DMS114 treated with DMSO at 0.1 percent for 48 hours (cell line): ENCODE results near the gene MAD1L1.

Experiments
- DNase-seq: peaks from one replicate; lab custom pipeline; 2025; ENCODE audit not compliant: unreplicated experiment; lab: John Stamatoyannopoulos, UW

The MAD1L1 gene

DNA sequence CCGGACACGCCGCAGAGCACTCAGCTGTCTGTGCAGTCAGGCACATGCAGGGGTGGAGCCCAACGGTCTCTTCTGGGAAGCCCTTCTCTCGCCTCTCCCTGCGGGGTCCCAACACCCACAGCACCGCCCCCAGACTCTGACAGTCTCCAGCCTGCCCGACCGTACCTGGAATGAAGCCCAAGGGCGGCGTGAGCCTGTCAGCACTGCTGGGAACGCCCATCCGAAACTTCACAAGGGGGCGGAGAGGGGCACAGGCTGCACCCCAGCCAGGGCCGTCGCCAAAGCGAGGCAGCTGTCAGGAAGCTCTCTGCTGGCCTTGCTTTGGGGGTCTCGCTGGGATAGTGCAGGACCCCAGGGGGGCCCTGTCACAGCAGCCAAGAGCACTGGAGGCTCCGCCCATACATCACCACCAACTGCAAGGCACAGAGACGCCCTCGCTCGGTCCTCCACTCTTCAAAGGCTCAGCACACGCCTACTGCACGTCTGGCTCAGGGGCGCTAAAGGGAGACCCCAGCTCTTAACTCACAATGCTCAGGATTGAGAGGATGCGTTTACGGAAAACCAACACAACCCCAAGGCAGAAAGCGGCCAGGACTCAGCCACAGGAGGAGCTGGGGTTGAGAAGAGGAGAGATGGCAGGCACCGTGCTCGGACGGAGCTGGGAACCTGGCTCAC is 30.9 kb downstream of the MAD1L1 start:
- no peak for DNase-seq

DNA sequence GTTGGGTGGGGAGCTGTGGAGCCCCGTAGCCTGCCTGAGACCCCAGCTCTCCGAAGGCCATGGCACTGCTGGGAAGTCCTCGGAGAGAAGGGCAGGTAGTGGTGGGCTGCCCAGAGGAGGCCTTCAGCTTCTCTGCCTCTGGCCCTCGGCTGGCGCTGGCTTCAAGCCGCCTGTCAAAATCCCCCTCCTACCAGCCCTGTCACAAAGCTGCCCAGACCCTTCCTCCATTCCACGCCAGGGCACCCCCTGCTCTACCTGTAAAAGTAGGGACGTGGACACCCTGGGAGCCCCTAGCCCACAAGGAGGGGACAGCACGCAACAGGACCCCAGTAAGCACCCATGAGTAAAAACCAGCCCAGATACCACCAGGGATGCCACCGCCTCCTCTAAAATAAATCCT is 31.6 kb downstream of the MAD1L1 start:
- DNase-seq, result no peak

DNA sequence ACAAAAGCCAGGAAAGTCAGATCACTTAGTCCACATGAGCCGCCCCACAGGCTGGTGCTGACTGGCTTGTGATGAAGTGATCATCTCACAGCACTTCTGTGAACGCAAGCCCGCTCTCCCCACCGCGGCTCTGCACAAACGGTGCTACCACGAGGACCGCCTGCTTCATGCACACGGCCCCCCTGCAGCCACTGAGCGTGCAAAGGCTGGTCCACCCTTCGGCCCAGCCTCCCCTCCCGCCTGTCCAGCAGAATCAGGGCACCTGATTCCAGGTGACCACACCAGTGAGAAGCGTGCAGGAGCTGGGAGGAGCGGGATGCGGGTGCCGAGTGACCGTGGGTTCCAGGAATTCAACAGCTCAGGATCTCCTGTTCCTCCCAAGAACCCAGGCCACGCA is 32.2 kb downstream of the MAD1L1 start:
- DNase-seq, result no peak

- no peak for DNase-seq
These were observed 32.7 kb downstream of the MAD1L1 start for GRCh38 chr7:2199956-2200583.

- no peak for DNase-seq
These were observed 33.2 kb downstream of the MAD1L1 start for GRCh38 chr7:2199528-2199927.

- DNase-seq, result no peak
These were observed 34.0 kb downstream of the MAD1L1 start for GRCh38 chr7:2198760-2199159.

GRCh38 chr7:2198206-2198605 is 34.5 kb downstream of the MAD1L1 start:
- no peak for DNase-seq

DNA sequence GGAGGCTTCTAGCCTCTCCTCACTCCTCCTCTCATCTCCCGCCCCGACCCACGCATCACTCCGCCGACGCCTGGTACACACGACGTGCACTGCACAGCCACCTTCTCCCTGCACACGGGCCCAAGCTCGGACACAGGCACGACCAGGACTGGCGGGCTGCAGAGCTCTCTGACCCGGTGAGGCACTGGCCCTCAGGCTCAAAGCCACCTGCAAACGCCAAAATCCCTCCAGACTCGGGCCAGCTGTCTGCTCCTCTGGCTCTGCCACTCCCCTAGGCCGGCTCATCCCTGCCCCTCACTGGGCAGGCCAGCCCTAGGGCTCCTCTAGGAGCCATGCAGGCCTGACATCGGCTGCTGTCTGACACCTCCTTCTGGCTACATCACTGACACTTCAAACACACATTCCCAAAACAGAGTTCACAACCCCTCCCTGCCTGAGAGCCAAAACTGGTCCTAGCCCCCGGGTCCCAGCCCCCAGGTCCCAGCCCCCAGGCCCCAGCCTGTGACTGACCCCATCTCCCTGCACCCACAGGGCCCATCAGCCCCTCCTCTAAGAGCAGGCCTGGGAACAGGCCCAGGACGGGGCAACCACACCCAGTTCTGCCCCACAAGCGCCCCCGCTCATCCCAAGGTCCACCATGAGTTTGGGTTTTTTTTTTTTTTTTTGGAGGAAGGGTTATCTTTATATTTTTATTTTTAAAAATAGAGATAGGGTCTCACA is 35.1 kb downstream of the MAD1L1 start:
- DNase-seq, result no peak

DNA sequence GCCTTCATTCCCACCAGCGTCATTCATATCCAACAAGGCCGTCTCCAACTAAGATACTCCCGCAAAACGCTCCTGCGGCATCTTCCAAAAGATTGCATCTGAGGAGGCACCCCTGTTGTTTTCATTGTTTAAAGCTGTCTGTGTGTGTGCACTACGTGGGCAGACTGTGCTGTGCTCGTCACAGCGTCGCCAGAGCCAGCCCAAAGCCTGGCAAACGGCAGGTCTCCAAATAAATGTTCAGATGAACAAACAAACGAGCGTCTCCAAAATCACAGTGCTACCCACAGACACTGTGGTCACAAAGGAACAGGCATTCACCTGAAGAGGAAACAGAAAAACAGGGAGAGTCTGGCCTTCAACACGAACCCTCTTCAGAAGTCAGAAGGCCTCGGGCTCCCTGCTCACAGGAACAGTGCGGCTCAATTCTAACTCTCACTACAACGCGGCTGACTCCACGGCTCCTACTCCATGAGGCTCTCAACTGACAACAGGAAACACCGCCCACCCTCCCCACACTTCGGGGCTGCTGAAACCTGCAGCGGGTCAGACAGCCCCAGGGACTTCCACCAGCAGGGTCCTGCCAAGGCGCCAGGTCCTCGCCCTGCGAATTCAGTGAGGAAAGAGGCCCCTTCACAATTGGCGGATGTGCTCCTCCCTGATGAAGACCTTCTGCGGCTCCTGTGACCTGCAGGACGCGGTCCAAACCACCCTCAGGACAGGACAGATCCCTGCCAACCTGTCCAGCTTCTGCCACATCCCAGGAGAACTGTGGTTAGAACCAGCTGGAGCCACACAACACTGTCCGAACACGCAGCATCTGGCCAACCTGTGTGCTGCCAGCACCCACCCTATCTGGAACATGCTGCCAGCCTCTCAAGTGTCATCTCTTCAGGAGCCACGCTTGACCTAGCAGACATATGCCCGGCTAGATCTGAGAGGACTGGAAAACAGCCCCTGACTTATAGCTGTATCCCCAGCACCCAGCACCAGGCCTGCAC is 36.1 kb downstream of the MAD1L1 start:
- no peak for DNase-seq

DNA sequence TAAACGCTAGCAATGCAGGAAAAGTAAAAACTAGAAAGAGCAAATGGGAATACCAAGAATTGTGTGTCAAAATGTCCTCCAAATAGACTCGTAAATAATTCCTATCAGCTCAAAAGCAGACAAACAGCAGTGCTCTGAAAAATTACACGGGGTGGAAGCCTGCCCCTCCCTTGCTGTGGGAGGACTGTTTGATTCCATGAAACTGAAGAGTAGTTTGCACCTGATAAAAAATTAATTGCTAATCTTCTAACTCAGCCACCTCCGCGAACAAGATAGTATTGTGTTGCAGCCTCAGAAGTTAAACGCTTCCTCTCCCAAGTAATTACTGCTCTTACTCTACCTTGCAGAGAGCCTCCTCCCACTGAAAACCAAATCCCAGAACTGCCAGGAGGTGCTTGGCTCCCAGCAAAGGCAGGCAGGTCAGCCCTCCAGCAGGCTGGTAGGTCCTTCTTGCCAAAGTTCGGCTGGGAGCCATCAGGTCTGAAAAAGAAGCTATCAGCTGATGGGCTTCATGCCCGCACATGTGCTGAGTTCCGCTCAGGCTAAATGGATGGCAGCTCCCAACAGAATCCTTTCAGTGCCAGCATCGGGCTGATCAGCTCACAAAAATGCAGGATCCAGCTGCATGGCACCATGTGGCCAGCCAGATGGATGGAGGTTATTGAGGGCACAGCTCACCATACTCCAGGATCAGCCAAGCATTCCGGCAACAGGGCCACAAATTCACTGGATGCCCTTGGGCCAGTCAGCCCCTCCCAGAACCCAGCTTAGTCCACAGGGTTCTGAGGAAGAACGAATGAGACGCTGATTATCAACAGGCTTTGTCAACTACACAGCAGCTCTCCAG is 37.1 kb downstream of the MAD1L1 start:
- no peak for DNase-seq

GRCh38 chr7:2193575-2194305 is 39.0 kb downstream of the MAD1L1 start:
- DNase-seq, result no peak

DNA sequence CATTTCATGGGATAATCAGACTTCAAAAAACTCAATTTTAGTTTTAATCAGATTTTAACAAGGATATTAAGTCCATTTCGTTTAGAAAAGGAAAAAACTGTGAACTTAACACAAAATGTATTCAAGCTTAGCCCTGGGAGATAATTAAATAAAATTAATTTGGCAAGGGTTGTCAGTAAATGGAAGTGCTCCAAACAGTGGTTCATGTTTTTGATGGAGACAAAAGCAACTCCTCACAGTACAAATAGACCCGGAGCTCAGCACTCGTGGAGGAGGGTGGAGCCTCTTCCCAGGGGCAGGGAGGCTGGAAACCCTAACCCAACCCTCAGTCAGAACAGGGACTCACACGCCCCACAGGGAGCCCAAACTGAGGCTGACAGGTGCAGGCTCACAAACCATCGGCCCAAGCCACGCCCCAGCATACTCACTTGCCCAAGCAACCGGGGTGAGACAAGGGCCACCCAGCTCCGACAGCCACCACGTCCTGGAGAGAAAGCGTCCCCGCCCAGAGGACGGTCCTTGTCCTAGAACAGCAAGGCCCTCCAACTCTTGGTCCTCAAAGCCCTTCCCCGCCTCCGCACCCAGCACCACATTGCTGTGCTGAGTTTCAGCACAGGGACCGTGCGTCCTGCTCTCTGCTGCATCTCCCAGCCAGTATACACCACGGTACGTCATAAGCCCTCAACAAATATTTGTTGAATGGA is 39.8 kb downstream of the MAD1L1 start:
- DNase-seq, result no peak

DNA sequence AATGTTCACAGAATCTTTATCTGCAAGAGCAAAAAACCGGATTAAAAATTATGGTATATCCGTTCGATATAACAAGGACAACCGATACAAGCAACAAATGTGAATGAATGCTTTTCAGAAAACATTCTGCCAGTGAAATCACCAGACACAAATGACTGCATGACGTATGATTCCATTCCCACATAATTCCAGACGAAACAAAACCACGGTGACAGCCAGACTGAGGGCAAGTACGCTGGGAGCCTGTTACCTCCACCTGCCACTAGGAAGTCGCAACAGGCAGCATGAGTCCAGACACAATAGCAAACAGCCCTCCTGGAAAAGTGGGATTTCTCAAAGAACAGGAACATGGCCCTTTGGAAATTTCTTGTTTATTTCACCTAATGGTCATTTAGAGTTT is 41.7 kb downstream of the MAD1L1 start:
- no peak for DNase-seq

- DNase-seq, result no peak
These were observed 42.2 kb downstream of the MAD1L1 start for GRCh38 chr7:2190531-2190930.

GRCh38 chr7:2186166-2186565 is 46.6 kb downstream of the MAD1L1 start:
- no peak for DNase-seq

- DNase-seq, result no peak
These were observed 47.0 kb downstream of the MAD1L1 start for GRCh38 chr7:2185715-2186114.

DNA sequence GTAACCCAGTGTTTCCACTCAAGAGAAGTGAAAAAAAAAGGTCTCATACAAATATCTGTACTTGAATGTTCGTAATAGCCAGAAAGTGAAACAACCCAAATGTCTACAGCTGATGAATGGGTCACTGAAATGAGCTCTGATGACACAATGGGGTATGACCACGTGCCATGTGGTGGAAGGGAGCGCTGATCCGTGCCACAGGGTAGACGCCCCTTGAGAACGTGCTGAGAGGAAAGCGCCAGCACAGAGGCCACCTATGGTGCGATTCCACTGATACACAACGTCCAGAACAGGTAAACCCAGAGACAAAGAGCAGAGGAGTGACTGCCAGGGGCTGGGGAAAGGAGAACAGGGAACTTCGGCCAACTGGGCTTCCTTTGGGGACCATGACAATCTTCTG is 50.3 kb downstream of the MAD1L1 start:
- no peak for DNase-seq

GRCh38 chr7:2181077-2181854 is 51.5 kb downstream of the MAD1L1 start:
- DNase-seq, result no peak
